ENCODE measurements around the gene PRKG1.

The PRKG1 gene

GRCh38 chr10:51462076-51462779 lies 387.9 kb downstream of the PRKG1 start:
- DNase-seq = no peak

GRCh38 chr10:51468424-51468823 lies 394.1 kb downstream of the PRKG1 start:
- no peak for DNase-seq

DNA sequence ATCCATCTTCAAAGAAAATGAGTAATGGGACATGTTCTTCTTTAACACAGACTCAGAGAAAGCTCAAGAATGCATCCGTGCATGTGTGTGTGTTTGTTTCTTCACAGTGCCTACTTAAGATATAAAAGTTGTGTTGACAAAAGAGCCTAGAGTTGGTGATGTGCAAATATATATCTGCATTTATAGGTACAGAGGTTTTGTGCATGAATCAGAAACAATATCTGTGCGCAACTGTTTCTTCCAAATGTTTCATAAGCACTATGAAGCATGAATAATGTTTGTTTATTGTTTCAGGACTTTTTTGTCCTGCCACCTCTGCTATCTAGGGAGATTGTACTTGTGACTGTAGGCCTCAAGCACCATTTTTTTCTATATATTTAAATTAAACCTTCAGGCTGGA lies 395.4 kb downstream of the PRKG1 start:
- no peak for DNase-seq

DNA sequence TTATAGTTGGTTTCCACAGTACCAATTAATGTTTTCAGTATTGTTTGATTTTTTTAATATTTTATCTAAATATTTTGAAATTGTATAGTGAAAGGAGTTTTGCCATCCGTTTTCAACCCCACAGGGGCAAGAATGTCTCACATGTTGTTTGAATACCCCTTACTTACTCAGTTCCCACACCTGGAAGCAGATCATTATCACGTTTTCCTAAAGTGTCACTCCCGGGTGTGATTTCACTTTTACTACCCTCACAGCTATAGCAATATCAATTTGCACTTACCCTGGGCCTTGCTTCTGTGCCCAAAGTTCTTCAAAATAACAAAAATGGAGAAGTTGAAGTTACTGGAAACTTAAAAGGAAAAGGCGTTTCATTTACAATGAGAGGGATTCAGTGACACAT lies 397.0 kb downstream of the PRKG1 start:
- DNase-seq = no peak

- no peak for DNase-seq
Observed at GRCh38 chr10:51472154-51472553, 397.9 kb downstream of the PRKG1 start.

DNA sequence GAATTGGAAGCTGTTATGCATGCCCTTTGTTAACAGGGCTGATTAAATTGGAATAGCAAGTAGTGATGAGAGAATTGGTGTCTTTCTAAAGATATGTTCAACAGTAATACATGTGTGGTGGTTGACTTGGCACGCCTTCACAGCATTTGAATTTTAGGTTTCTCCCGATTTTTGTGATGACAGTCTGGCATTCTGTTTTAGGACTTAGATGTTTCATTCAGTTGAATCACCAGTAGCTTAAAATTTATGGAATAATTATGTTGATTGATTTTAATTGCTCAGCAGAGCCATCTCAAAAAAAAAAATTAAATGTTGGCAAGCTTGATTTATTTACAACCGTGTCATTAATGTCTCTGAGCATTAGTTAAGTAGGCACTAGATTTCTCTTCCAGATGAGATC lies 405.4 kb downstream of the PRKG1 start:
- no peak for DNase-seq

GRCh38 chr10:51485668-51486067 lies 411.4 kb downstream of the PRKG1 start:
- DNase-seq = no peak

GRCh38 chr10:51487576-51487975 lies 413.3 kb downstream of the PRKG1 start:
- DNase-seq = no peak

DNA sequence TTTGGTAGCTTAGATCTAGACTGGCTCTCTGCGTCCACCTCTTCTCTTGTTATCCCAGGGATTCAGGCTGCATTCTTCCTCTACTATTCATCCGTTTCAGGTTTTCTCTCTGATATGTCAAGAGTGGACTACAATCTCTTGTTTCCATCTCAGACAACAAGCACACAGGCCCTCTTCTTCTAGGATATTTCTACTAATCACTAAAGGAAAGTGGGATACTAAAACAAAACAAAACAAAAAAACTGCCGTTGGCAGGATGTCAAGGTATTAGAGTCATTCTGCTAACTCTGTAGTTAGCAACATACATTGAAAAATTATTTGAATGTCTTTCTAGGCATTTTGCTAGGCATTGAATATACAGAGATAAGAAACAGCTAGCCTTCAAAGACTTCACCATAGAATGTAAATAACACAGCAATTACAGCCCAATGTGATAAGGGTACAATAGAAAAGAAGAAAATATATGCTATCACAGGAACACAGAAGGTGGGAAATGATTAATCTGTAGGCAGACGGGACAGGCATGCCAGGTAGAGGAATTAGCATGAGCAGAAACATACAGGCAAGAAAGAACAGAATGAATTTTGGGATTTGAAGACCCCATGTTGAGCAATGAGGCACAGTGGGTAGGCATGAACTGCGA lies 414.6 kb downstream of the PRKG1 start:
- no peak for DNase-seq

GRCh38 chr10:51498424-51498823 lies 424.1 kb downstream of the PRKG1 start:
- no peak for DNase-seq

DNA sequence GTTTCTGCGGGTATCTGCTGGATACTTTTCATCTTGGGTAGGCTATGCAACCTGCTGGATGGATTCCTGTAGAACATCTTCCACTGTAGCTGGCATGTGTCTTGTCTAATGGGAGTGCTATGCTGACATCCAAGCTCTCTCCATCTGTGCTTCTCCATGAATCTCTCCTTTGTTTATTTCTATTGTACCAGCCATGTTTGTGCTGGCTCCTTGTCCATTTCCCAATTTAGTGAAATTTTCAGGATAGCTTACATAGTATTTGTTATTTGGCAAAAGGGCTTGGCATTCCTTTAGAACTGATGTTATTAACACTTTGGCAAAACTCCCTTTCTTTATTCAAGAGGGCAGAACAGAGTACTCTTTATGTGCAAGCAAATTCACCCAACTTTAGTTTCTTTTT lies 427.1 kb downstream of the PRKG1 start:
- DNase-seq = no peak

GRCh38 chr10:51502124-51502523 lies 427.8 kb downstream of the PRKG1 start:
- no peak for DNase-seq

GRCh38 chr10:51503378-51503777 lies 429.1 kb downstream of the PRKG1 start:
- DNase-seq = no peak

- DNase-seq = no peak
Observed at GRCh38 chr10:51507476-51507875, 433.2 kb downstream of the PRKG1 start.

- no peak for DNase-seq
Observed at GRCh38 chr10:51508156-51508555, 433.9 kb downstream of the PRKG1 start.

GRCh38 chr10:51510231-51510630 lies 435.9 kb downstream of the PRKG1 start:
- no peak for DNase-seq

DNA sequence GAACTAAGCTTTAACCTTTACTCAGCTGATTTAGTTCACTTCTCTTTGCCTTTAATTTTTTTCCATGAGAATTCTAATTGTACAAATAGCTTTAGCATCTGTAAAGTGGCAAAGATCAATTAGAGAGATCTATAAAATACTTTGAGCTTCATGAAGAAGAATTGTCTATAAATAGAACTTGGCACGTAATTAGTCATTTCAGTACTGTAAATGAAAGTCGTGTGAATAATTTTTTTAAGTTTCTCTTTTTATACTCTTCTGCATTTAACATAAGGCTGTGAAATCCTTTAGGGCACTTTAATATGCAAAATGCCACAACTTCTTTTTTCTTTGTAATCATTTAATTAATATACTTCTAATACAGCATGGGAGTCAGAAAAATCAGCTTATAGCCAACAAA lies 447.3 kb downstream of the PRKG1 start:
- no peak for DNase-seq

GRCh38 chr10:51522858-51523257 lies 448.6 kb downstream of the PRKG1 start:
- DNase-seq = no peak

- no peak for DNase-seq
Observed at GRCh38 chr10:51523440-51523839, 449.2 kb downstream of the PRKG1 start.

GRCh38 chr10:51524041-51524440 lies 449.8 kb downstream of the PRKG1 start:
- no peak for DNase-seq

GRCh38 chr10:51527522-51528219 lies 453.4 kb downstream of the PRKG1 start:
- DNase-seq = no peak

- no peak for DNase-seq
Observed at GRCh38 chr10:51528527-51528926, 454.2 kb downstream of the PRKG1 start.

DNA sequence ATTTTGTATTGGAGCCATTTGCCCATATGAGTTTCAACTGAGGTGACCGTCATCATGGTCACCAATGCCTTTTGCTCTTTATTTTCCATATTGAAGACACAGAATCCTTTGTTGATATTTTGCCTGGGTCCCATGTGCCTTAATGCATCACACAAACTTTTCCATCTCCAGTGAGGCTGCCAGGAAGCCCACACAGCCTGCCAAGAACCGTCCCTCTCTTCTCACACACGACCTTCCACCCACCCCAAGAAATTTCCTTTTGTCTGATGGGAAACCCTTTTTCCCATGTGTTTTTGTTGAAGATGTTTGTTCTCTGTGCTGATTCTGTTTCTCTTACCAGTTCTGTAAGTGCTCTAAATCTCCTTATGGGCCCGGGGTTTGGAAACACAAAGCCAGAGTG lies 456.3 kb downstream of the PRKG1 start:
- no peak for DNase-seq

DNA sequence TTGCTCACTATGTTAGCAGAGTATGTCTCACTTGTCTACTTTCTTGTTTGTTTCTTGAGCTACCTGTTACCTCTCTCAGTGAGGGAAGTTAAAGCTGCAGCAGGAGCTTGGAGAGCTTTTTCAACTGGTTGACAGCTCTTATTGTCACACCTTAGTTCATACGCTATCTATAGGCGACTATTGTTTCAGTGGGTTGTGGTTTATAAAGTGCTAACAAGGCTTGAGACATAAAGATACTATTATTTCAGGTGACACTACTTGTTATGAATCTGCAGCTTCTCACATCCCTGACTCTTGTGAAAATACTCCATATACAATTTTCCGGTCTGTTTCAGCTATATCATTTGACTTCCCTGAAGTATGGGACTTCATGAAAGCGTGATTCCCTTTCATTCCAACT lies 457.8 kb downstream of the PRKG1 start:
- no peak for DNase-seq

All from NCI-H1436 treated with DMSO at 0.1 percent for 48 hours (cell line).